PC-9 (cell line): Measurements from ENCODE around the gene TNIP2. TPM values are rescaled to one million over a fixed set of nuclear protein-coding genes. Genes with fewer than 3 reads are reported as not detected.
A peak's percentile ranks its signal among the peaks of the same experiment; 100 is the strongest.

Experiments used
- BruUV-seq: library from RNA; stranded (reverse); fragments of 400-500 nt; replicated peaks from 2 replicates; lab custom pipeline; 2021; lab: Mats Ljungman, UMichigan
- CTCF ChIA-PET: fragments of 300-600 bp; sonication (Branson Sonifier 250); formaldehyde crosslinking; loops from one replicate; lab custom pipeline; 2022; ENCODE audit warnings: antibody characterized with exemption; lab: Charles Lee
- POLR2A ChIA-PET: fragments of 300-600 bp; sonication (Branson Sonifier 250); formaldehyde crosslinking; loops from one replicate; lab custom pipeline; 2022; ENCODE audit warnings: antibody characterized with exemption; ENCODE audit not compliant: unreplicated experiment; lab: Charles Lee
- DNase-seq, 2 experiments: peaks; one replicate each; pipeline versions ENCODE4 v3.0.0 to v3.0.0-alpha.2; 2015 to 2022; ENCODE audit warnings: mixed read lengths in 1 of 2
- H2AFZ ChIP-seq: fragments of 200-600 bp; sonication (generic); 2 replicates; pipeline ENCODE4 v1.8.1; 2017; ENCODE audit warnings: antibody characterized with exemption
- H3F3A ChIP-seq: fragments of 200-600 bp; sonication (generic); 2 replicates; pipeline ENCODE4 v1.8.1; 2017; ENCODE audit warnings: antibody characterized with exemption, mild to moderate bottlenecking, low read depth; ENCODE audit not compliant: insufficient read depth
- H3K27ac ChIP-seq: fragments of 200-600 bp; sonication (generic); 2 replicates; pipeline ENCODE4 v1.6.1; 2016; ENCODE audit warnings: mixed run types
- H3K27me3 ChIP-seq: fragments of 200-600 bp; sonication (generic); 2 replicates; pipeline ENCODE4 v1.6.1; 2016; ENCODE audit warnings: low read depth, mixed run types; ENCODE audit not compliant: insufficient read depth
- H3K36me3 ChIP-seq: fragments of 200-600 bp; sonication (generic); 2 replicates; pipeline ENCODE4 v1.6.1; 2016; ENCODE audit warnings: low read depth, mixed run types
- H3K4me1 ChIP-seq: fragments of 200-600 bp; sonication (generic); replicated peaks from 2 replicates; pipeline ENCODE4 v1.6.1; 2016; ENCODE audit warnings: mixed run types; ENCODE audit not compliant: insufficient read depth
- H3K4me2 ChIP-seq: fragments of 200-600 bp; sonication (generic); 2 replicates; pipeline ENCODE4 v1.6.1; 2017; ENCODE audit warnings: mixed run types
- H3K4me3 ChIP-seq: fragments of 200-600 bp; sonication (generic); 2 replicates; pipeline ENCODE4 v1.6.1; 2016; ENCODE audit warnings: mixed run types
- H3K79me2 ChIP-seq: fragments of 200-600 bp; sonication (generic); 2 replicates; pipeline ENCODE4 v1.6.1; 2017; ENCODE audit warnings: low read depth, mixed run types
- H3K9me2 ChIP-seq: fragments of 200-600 bp; sonication (generic); 2 replicates; pipeline ENCODE4 v1.8.1; 2017; ENCODE audit warnings: mild to moderate bottlenecking; ENCODE audit not compliant: insufficient read depth
- H3K9me3 ChIP-seq: fragments of 200-600 bp; sonication (generic); 2 replicates; pipeline ENCODE4 v1.8.1; 2016; ENCODE audit warnings: low read depth; ENCODE audit not compliant: insufficient read depth
- H4K20me1 ChIP-seq: fragments of 200-600 bp; sonication (generic); 2 replicates; pipeline ENCODE4 v1.8.1; 2017; ENCODE audit not compliant: insufficient read depth
- CTCF ChIP-seq: fragments of 200-600 bp; sonication (generic); conservative IDR thresholded peaks from 2 replicates; pipeline ENCODE4 v1.6.1; 2017; ENCODE audit warnings: mixed run types, antibody characterized with exemption, mild to moderate bottlenecking, moderate library complexity
- EZH2 ChIP-seq: fragments of 200-600 bp; sonication (generic); IDR thresholded peaks from 2 replicates; pipeline ENCODE4 v1.8.0; 2017; ENCODE audit warnings: antibody characterized with exemption, low read depth
- intact Hi-C: fragments of 100-400 bp; cut with micrococcal nuclease; formaldehyde crosslinking; loops from one replicate; pipeline ENCODE4 v1.10.0; 2022; ENCODE audit not compliant: unreplicated experiment
- total RNA-seq: library from RNA; stranded (reverse); gene quantifications from 2 replicates; pipeline ENCODE4 v1.2.3, GENCODE V29; 2021

The TNIP2 gene
- total RNA-seq, 1 experiment from 2014 or later, result 37.1 TPM

- H3K79me2 ChIP-seq, result 0 out of 2 replicates have a peak, but pooled peaks cover 5% of the 10 kb centered on the region
- CTCF ChIA-PET, result no interaction called here
- H3K9me2 ChIP-seq, result no peaks in the 10 kb centered on the region
- peak overlapping the region; percentile 72 for H3K4me2 ChIP-seq
- H3K36me3 ChIP-seq, result no peaks in the 10 kb centered on the region
- no TSS peak for BruUV-seq
- H3K9me3 ChIP-seq, result no peaks in the 10 kb centered on the region
- DNase-seq, result peak; percentile 95 to 96
- H3F3A ChIP-seq, result peaks cover 25% of the 10 kb centered on the region; the same call in 1 of the 2 replicates
- no peak overlapping the region for H2AFZ ChIP-seq
- POLR2A ChIA-PET, result no interaction called here
- peaks cover 73% of the 10 kb centered on the region for H3K4me1 ChIP-seq
- intact Hi-C loops, result no loop called here
- no peaks in the 10 kb centered on the region for H4K20me1 ChIP-seq
- no peaks in the 10 kb centered on the region for H3K27me3 ChIP-seq
- peak overlapping the region; percentile 51 for H3K27ac ChIP-seq
- TF ChIP-seq CTCF (no peak), EZH2 (no peak)
- H3K4me3 ChIP-seq, result no peak overlapping the region
Observed at GRCh38 chr4:2795893-2796848, 40.0 kb upstream of the TNIP2 start.

DNA sequence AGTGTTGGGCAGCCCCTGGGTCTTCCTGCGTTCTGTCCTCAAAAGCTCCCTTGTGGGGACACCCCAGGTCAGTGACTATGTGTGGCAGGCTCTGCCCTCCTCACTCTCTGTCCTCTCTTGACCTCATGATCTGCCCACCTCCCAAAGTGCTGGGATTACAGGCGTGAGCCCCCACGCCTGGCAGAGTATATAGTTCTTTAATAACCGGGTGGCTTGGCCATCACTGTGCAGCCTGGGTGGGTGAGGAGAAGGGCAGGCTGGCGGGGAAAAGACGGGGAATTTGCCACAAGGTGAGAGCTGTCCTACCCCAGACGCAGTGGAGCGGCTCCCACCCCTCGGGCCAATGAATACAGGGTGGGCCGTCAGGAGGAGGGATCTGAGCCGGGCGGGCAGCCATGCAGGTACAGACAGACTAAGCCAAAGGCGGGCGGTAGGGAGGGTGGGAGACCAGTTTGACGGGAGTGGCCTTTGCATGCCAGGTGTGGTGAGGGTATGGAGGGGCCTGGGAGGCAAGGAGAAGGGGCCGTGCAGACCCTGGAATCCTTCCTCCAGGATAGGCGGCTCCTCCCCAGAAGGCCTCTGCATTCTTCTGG lies 39.3 kb upstream of the TNIP2 start:
- ChIA-PET POLR2A (no interaction called here), CTCF (no interaction called here)
- no peaks in the 10 kb centered on the region for H3K9me3 ChIP-seq
- H3K27ac ChIP-seq, result no peak overlapping the region
- 0 out of 2 replicates have a peak, but pooled peaks cover 5% of the 10 kb centered on the region for H3K79me2 ChIP-seq
- no TSS peak for BruUV-seq
- DNase-seq, result no peak
- no peaks in the 10 kb centered on the region for H4K20me1 ChIP-seq
- no peaks in the 10 kb centered on the region for H3K27me3 ChIP-seq
- peaks cover 25% of the 10 kb centered on the region; the same call in 1 of the 2 replicates for H3F3A ChIP-seq
- no peak overlapping the region for H3K4me3 ChIP-seq
- intact Hi-C loops, result no loop called here
- peaks cover 65% of the 10 kb centered on the region for H3K4me1 ChIP-seq
- H2AFZ ChIP-seq, result no peak overlapping the region
- TF ChIP-seq EZH2, result no peak
- TF ChIP-seq CTCF, result no peak
- no peaks in the 10 kb centered on the region for H3K9me2 ChIP-seq
- H3K36me3 ChIP-seq, result no peaks in the 10 kb centered on the region
- H3K4me2 ChIP-seq, result peak overlapping the region; percentile 87; the same call in 1 of the 2 replicates

GRCh38 chr4:2794486-2795299 lies 38.6 kb upstream of the TNIP2 start:
- H4K20me1 ChIP-seq, result no peaks in the 10 kb centered on the region
- H3K4me1 ChIP-seq, result peaks cover 58% of the 10 kb centered on the region
- DNase-seq, result peak in 1 of 2 experiments; percentile 41
- ChIA-PET POLR2A (no interaction called here), CTCF (no interaction called here)
- intact Hi-C loops, result no loop called here
- no TSS peak for BruUV-seq
- H3K27ac ChIP-seq, result 0 out of 2 replicates have a peak overlapping the region, but pooled peaks have one; percentile 32
- H3K4me2 ChIP-seq, result peak overlapping the region; percentile 87
- H3K27me3 ChIP-seq, result no peaks in the 10 kb centered on the region
- H3K79me2 ChIP-seq, result 0 out of 2 replicates have a peak, but pooled peaks cover 4% of the 10 kb centered on the region
- no peaks in the 10 kb centered on the region for H3K36me3 ChIP-seq
- H3K9me3 ChIP-seq, result no peaks in the 10 kb centered on the region
- TF ChIP-seq EZH2 (no peak), CTCF (no peak)
- no peak overlapping the region for H2AFZ ChIP-seq
- no peaks in the 10 kb centered on the region for H3K9me2 ChIP-seq
- peaks cover 25% of the 10 kb centered on the region; the same call in 1 of the 2 replicates for H3F3A ChIP-seq
- peak overlapping the region; percentile 59; the same call in 1 of the 2 replicates for H3K4me3 ChIP-seq
